ENCODE measurements around the gene ZMIZ1.

The ZMIZ1 gene

DNA sequence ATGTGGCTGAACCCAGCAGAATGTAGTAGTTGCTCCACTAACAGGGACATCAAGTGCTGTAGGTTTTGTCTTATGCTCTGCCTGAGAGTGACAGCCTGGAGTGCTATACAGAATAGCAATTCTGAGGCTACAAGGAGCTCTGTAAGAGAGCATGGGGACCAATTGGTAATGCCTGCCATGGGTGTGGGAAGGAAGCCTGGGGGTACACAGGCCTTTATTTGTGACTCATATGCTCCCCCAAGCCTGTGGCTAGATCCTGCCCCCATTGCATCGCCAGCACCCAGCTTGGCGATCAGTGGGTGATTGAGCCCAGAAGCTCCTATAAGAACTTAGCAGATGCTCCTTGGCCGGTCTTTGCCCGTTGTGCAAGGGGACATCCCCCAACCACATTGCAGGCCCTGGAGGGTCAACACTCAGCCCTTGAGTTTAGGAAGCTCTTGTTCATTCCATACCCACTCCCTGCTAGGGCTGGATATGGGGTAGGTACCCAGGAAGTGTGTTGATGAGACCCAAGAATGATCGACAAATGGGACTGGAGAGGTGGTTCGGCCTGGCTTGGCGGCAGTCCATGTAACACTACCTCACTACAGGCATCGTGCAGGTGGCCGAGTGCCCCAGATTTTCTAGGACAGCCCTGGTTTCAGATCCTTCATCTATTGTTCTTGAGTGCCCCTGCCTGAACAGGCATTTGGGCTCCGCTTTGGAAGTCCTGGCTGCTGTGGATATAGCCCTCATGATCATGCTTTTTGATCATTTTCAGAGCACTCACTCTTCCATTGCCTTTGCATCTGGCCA lies 37.7 kb downstream of the ZMIZ1 start:
- no peak overlapping the region for H3K4me3 ChIP-seq (ENCODE audit: control insufficient read depth, low read depth, low read length)
- DNase-seq (ENCODE audit: low read depth): no peak
- TF ChIP-seq, protein P1, sequence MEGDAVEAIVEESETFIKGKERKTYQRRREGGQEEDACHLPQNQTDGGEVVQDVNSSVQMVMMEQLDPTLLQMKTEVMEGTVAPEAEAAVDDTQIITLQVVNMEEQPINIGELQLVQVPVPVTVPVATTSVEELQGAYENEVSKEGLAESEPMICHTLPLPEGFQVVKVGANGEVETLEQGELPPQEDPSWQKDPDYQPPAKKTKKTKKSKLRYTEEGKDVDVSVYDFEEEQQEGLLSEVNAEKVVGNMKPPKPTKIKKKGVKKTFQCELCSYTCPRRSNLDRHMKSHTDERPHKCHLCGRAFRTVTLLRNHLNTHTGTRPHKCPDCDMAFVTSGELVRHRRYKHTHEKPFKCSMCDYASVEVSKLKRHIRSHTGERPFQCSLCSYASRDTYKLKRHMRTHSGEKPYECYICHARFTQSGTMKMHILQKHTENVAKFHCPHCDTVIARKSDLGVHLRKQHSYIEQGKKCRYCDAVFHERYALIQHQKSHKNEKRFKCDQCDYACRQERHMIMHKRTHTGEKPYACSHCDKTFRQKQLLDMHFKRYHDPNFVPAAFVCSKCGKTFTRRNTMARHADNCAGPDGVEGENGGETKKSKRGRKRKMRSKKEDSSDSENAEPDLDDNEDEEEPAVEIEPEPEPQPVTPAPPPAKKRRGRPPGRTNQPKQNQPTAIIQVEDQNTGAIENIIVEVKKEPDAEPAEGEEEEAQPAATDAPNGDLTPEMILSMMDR (conservative IDR thresholded peaks at IDR 0.05; ENCODE audit: control insufficient read depth, insufficient read depth, low read depth, low read length): no peak

DNA sequence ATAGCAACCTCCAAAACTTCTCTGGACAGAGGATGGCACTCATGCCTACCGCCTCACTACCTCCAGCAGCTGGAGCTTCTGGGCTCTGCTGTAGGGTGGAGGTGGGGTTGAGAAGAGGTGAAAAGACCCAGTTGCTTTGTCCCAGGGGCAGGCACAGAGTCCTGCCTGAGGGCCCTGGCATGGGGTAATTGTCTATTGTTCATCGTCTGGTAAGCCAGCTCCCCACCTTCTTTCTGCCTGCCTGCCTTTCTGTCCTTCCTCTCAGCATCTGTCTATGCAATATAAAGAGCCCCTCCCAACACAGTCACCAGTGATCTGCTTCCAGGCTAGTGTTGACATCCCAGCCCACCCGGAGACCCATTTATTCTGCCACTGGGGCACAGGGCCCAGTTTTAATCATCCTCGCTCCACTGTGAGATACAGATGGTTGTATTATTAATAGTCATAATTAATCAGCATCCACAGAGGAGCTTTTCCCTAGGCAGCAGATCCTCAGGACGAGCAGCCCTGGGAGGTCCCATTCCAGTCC lies 39.0 kb downstream of the ZMIZ1 start:
- H3K4me3 ChIP-seq (ENCODE audit: control insufficient read depth, low read depth, low read length): no peak overlapping the region
- TF ChIP-seq, protein P1 (conservative IDR thresholded peaks at IDR 0.05; ENCODE audit: control insufficient read depth, insufficient read depth, low read depth, low read length): no peak
- no peak for DNase-seq (ENCODE audit: low read depth)

DNA sequence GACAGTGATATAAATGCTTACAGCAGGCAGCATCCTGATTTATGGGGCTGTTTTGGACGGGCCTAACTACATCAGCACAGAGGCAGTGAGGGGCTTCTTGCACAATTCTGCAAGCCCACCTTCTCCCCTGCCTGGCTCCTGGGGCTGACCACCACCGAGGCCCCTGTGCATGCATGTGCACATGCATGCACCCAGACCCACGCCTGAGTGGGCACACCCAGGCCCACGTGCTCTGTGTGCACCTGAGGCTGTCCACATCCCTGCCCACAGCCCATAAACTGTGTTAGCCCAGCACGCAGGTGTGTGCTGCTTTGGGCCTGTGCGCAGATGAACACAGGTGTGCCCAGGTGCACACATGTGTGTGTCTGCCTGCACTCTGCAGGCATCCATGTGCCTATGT lies 40.0 kb downstream of the ZMIZ1 start:
- TF ChIP-seq, protein P1 (conservative IDR thresholded peaks at IDR 0.05; ENCODE audit: control insufficient read depth, insufficient read depth, low read depth, low read length): no peak
- no peak overlapping the region for H3K4me3 ChIP-seq (ENCODE audit: control insufficient read depth, low read depth, low read length)
- no peak for DNase-seq (ENCODE audit: low read depth)

DNA sequence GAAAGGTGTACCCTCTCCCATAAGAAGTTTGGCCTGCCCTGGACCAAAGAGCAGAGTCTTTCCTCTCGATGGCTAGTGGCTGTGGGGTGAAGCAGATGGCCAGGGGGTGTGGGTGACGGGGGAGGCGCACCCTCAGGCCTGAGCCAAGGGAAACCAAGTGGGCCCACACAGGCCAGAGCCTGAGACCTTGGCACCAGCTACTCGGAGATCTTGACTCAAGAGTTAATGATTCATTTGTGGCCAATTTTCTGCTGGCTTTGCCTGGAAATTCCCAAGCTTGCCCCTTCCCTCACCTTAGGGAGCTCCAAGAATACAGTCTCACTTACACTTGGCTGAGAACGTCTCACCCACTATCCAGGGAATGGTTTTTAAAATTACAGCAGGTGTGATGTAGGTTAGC lies 42.7 kb downstream of the ZMIZ1 start:
- TF ChIP-seq, protein P1 (conservative IDR thresholded peaks at IDR 0.05; ENCODE audit: control insufficient read depth, insufficient read depth, low read depth, low read length): no peak
- no peak overlapping the region for H3K4me3 ChIP-seq (ENCODE audit: control insufficient read depth, low read depth, low read length)
- peak; percentile 84 for DNase-seq (ENCODE audit: low read depth)

DNA sequence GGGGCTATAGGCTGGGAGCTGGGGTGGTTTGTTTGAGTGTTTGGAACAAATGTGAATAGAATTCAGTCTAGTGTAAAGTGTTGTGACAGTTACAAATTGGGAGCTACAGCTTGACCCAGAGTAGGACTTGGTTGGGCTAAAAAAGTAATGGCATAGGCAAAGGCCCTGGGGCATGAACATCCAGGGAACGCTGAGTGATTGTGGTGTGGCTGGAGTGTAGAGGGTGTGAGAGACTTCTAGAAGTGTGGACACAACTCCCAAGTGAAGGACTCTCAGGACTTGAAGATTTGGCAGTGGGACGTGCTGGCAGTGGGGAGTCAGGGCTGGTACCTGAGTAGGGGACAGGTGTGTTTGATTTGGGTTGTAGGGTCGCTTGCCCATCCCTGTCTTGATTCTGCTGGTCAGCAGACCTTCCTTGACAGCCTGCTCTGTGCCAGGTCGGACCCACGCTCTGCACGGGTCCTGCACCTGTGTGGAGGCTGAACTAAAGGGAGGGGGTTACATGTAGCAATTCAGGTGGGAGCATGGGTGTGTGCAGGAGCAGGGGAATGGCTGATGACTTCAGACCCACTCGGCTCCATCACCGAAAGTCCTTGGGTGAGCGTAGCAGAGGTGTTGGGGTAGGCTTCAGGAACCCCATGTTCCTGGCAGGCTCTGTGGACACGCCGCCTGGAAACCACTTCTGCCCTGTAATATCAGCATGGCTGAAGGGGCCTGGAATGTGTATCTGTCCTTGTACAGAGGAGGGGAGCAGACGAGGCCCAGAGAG lies 43.3 kb downstream of the ZMIZ1 start:
- TF ChIP-seq, protein P1 (conservative IDR thresholded peaks at IDR 0.05; ENCODE audit: control insufficient read depth, insufficient read depth, low read depth, low read length): no peak
- no peak overlapping the region for H3K4me3 ChIP-seq (ENCODE audit: control insufficient read depth, low read depth, low read length)
- DNase-seq (ENCODE audit: low read depth): no peak

DNA sequence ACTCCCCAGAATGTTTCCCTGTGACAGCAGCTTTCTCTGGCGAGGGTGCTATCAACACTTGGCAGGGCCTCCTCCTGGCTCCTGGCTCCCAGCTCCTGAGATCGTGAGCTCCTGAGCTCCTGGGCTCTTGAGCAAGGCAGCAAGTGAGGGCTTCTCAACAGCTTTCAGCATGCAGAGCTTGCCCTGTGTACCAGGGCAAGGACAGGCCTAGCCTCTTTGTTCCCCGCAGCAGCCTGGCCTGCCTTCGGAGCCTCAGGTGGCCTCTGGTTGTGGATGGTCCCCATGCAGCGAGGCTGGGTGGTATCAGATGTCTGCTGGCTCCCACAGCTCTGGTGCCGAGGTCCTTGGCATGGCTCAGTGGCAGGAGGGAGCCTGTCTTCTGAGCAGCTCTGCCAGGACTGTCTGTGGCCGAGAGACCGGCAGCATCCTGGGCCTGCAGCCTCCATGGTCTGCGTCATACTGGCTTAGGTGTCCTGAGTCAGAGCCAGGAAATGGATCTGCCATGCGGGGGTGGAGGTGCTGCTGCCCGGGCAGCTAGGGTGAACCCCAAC lies 44.2 kb downstream of the ZMIZ1 start:
- no peak overlapping the region for H3K4me3 ChIP-seq (ENCODE audit: control insufficient read depth, low read depth, low read length)
- TF ChIP-seq, protein P1 (conservative IDR thresholded peaks at IDR 0.05; ENCODE audit: control insufficient read depth, insufficient read depth, low read depth, low read length): no peak
- DNase-seq (ENCODE audit: low read depth): peak; percentile 90
